ENCODE measurements around the gene SEMA7A. TPM values are rescaled to one million over a fixed set of nuclear protein-coding genes. Genes with fewer than 3 reads are reported as not detected.

The SEMA7A gene
- total and polyA plus RNA-seq, 2 donors from 2014 or later, result 2.8 to 3.6 TPM

DNA sequence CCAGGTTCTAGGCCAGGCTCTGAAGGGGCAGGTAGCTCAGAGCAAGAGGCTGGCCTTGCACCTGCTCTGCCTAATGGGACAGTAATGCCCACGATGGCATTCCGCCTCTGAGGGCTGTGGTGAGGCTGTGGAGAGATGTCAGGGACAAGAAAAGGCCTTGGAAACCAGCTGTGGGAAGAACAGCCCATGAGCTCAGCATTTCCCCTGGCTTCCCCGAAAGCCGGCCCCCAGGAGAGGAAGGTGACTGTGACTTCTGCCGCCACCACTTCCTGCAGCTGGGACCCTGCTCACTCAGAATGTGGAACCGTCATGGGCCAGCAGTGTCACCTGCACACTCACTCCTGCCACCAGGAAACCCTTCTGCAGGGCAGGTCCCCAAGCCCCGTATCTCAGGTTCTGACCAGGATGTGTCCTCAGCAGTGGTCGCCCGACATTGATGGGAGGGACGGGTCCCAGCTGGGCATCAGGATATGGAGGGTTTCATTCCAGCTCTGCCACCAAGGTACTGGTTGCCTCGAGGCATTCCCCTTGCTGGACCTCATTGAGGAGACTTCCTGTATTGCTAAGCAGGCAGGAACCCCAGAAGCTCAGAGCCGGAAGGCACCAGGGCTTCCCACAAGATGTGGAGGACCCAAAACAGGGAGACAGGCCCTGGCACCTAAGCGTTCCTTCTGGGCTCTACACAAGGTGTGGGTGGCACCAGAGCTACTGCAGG, 30.7 kb downstream of the SEMA7A start:
- H3K27ac ChIP-seq (ENCODE audit: low read depth in 2 of 2, low read length in 2 of 2), result no peak overlapping the region
- TF ChIP-seq, protein P1, sequence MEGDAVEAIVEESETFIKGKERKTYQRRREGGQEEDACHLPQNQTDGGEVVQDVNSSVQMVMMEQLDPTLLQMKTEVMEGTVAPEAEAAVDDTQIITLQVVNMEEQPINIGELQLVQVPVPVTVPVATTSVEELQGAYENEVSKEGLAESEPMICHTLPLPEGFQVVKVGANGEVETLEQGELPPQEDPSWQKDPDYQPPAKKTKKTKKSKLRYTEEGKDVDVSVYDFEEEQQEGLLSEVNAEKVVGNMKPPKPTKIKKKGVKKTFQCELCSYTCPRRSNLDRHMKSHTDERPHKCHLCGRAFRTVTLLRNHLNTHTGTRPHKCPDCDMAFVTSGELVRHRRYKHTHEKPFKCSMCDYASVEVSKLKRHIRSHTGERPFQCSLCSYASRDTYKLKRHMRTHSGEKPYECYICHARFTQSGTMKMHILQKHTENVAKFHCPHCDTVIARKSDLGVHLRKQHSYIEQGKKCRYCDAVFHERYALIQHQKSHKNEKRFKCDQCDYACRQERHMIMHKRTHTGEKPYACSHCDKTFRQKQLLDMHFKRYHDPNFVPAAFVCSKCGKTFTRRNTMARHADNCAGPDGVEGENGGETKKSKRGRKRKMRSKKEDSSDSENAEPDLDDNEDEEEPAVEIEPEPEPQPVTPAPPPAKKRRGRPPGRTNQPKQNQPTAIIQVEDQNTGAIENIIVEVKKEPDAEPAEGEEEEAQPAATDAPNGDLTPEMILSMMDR (IDR thresholded peaks at IDR 0.05; ENCODE audit: borderline replicate concordance, extremely low read depth, insufficient read depth), result no peak
- FAIRE-seq (no peak), DNase-seq (peak in 4 of 5 donors; percentile 59 to 71 (median 65))
- intact Hi-C loops (cut with DNase I), result no loop called here
- H3K4me3 ChIP-seq (ENCODE audit: low read length in 3 of 3), result no peak overlapping the region
- H3K4me1 ChIP-seq (ENCODE audit: control insufficient read depth in 2 of 3, insufficient read depth in 2 of 3, low read depth in 1 of 3, low read length in 3 of 3), result peaks cover 0 to 5% (median 4%) of the 10 kb centered on the region in 3 donors
- no peaks in the 10 kb centered on the region for H3K36me3 ChIP-seq (ENCODE audit: control insufficient read depth in 2 of 3, insufficient read depth in 3 of 3, low read length in 3 of 3)
- no peaks in the 10 kb centered on the region for H3K27me3 ChIP-seq (ENCODE audit: control insufficient read depth, insufficient read depth, low read length)
- H3K9me3 ChIP-seq (ENCODE audit: control insufficient read depth in 2 of 3, insufficient read depth in 1 of 3, low read length in 3 of 3), result no peaks in the 10 kb centered on the region
- no peak overlapping the region for H3K9ac ChIP-seq (ENCODE audit: low read length in 3 of 3)

DNA sequence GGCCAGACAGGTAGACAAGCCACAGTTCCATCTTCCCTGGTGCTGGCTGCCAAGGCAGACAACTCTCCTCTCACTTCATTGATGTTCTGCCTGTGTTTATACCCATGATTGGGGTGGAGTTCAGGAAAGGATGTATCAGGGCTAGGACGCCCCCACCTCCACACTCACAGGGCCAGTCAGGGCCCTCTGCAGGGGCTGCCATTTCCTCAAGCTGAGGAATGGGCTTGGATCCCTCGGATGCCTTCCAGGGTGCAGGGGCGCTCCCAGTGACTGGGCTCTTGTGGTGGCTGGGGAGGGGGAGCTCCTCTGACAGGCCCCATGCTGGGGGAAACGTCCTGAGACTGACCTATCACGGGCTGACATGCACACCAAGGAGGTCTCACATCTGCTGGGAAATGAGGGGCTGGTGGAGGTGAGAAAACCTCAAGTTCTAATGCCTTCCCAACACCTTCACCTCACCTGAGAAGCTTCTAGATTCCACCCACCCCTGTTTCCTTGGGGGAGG, 31.4 kb downstream of the SEMA7A start:
- no peak overlapping the region for H3K27ac ChIP-seq (ENCODE audit: low read depth in 2 of 2, low read length in 2 of 2)
- no peak for FAIRE-seq

DNA sequence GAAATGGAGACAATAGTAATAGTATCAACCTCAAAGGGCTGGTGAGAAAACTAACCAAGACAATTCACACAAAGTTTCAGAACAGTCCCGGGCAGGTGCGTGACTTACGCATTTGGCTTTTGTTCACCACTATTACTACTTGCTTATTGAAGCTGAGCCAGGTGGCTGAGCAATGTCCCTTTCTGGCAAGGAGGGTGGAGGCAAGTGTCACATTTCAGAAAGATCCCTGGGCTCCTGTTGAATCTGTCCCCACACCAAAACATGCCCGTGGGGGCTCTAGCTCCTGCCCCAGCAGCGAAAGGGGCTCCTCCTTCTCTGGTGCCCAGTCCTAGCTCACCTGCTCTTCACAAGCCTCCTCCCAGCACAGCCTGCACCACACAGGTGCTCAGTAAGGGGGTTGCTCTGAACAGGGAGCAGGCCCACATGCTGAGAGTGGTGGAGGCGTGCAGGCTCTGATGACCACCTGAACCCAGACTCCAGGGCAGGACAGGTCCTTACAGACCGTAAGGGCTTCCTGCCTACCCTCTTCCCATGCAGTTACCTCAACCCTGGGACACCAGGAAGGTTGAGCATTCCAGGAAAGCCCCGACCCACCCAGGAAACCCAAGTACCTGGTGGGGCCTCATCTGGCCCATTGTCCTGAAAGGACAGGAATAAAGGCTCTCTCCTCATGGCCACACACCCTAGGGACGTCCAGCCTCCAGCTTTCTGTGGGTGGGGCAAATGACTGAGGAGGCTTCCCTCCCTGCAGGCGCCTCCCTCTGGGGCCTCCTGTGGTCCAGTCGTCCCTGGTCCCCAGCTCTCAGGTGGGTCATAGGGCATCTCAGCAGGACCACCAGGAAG, 32.6 kb downstream of the SEMA7A start:
- no peak for DNase-seq

More for the DNA sequence above, 31.4 kb downstream of the SEMA7A start:
- intact Hi-C loops (cut with DNase I), result no loop called here
- Histone ChIP-seq H3K4me3 (ENCODE audit: low read length in 3 of 3) (no peak overlapping the region), H3K9me3 (ENCODE audit: control insufficient read depth in 2 of 3, insufficient read depth in 1 of 3, low read length in 3 of 3) (no peaks in the 10 kb centered on the region), H3K4me1 (ENCODE audit: control insufficient read depth in 2 of 3, insufficient read depth in 2 of 3, low read depth in 1 of 3, low read length in 3 of 3) (peaks cover 0 to 5% (median 4%) of the 10 kb centered on the region in 3 donors), H3K9ac (ENCODE audit: low read length in 3 of 3) (no peak overlapping the region), H3K36me3 (ENCODE audit: control insufficient read depth in 2 of 3, insufficient read depth in 3 of 3, low read length in 3 of 3) (no peaks in the 10 kb centered on the region), H3K27me3 (ENCODE audit: control insufficient read depth, insufficient read depth, low read length) (no peaks in the 10 kb centered on the region)
- TF ChIP-seq, protein P1 (IDR thresholded peaks at IDR 0.05; ENCODE audit: borderline replicate concordance, extremely low read depth, insufficient read depth), result no peak
- DNase-seq, result no peak

More for the DNA sequence above, 32.6 kb downstream of the SEMA7A start:
- no peak for FAIRE-seq
- H3K4me1 ChIP-seq (ENCODE audit: control insufficient read depth in 2 of 3, insufficient read depth in 2 of 3, low read depth in 1 of 3, low read length in 3 of 3), result peaks cover 0 to 3% (median 2%) of the 10 kb centered on the region in 3 donors
- intact Hi-C loops (cut with DNase I), result no loop called here
- H3K9me3 ChIP-seq (ENCODE audit: control insufficient read depth in 2 of 3, insufficient read depth in 1 of 3, low read length in 3 of 3), result no peaks in the 10 kb centered on the region
- TF ChIP-seq, protein P1 (IDR thresholded peaks at IDR 0.05; ENCODE audit: borderline replicate concordance, extremely low read depth, insufficient read depth), result no peak
- H3K27ac ChIP-seq (ENCODE audit: low read depth in 2 of 2, low read length in 2 of 2), result no peak overlapping the region
- no peak overlapping the region for H3K9ac ChIP-seq (ENCODE audit: low read length in 3 of 3)
- H3K27me3 ChIP-seq (ENCODE audit: control insufficient read depth, insufficient read depth, low read length), result no peaks in the 10 kb centered on the region
- no peak overlapping the region for H3K4me3 ChIP-seq (ENCODE audit: low read length in 3 of 3)
- H3K36me3 ChIP-seq (ENCODE audit: control insufficient read depth in 2 of 3, insufficient read depth in 3 of 3, low read length in 3 of 3), result no peaks in the 10 kb centered on the region

Data from kidney (tissue), 14 donors.